ENCODE results near the gene RRM1.
"Not testable (repeated sequence)": the region's sequence is repeated elsewhere in the genome, so short reads cannot be mapped to it uniquely, and the experiment has no call there.

Gene RRM1

DNA sequence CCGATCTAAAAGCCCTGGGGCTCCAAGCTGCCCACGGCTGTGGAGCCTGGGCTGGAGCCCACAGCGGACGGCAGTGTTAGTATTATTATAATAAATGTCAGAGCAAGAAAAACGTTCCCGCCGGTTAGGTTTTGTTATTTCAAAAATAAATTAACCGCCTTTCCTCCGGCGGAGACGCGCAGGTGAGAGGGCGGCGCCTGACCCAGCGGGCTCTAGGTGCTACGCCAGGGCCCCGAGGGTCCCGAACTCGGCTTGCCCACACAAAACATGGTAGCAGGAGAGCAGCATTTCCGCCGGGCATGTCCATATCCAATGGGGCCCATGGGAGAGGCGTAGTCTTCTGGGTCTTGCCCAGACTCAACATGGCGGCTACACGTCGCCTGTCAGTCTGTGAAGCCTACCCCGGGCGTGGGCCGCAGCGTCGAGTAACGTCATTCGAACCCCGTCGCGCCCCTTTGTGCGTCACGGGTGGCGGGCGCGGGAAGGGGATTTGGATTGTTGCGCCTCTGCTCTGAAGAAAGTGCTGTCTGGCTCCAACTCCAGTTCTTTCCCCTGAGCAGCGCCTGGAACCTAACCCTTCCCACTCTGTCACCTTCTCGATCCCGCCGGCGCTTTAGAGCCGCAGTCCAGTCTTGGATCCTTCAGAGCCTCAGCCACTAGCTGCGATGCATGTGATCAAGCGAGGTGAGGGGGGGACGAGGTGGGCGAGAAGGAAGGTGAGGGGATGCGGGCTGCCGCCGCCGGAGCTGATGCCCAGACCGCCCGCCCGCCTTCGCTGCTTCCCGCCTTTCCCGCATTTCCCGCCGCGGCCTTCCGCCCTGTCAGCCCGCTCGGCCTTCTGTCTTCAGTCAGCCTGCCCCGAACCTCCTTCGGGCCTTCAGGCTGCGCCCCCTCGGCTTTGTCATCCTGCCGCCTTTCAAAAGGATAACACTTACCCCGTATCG lies at the start of gene RRM1:
Gene RRM1, plus strand, starts transcription at position 452 of the 944 bp plus-strand sequence. Its CDS starts 214 bp downstream, at position 666.
- no peaks in the 10 kb centered on the region for H3K9me3 ChIP-seq (ENCODE audit: control insufficient read depth, low read length)
- peak within 1 kb of the TSS; percentile 94 for H3K4me3 ChIP-seq (ENCODE audit: low read length)
- H3K4me1 ChIP-seq (ENCODE audit: control insufficient read depth, insufficient read depth, low read length): peaks cover 21% of the 10 kb centered on the region
- no peaks in the 10 kb centered on the region for H3K27me3 ChIP-seq (replicated peaks; ENCODE audit: control insufficient read depth, insufficient read depth, low read length)
- peak within 1 kb of the TSS; percentile 96 for H3K9ac ChIP-seq (ENCODE audit: low read length)
- DNase-seq (ENCODE audit: low read depth): peak; percentile 96
- peaks cover 22% of the 10 kb centered on the region for H3K36me3 ChIP-seq (ENCODE audit: control insufficient read depth, insufficient read depth, low read length, severe bottlenecking)

DNA sequence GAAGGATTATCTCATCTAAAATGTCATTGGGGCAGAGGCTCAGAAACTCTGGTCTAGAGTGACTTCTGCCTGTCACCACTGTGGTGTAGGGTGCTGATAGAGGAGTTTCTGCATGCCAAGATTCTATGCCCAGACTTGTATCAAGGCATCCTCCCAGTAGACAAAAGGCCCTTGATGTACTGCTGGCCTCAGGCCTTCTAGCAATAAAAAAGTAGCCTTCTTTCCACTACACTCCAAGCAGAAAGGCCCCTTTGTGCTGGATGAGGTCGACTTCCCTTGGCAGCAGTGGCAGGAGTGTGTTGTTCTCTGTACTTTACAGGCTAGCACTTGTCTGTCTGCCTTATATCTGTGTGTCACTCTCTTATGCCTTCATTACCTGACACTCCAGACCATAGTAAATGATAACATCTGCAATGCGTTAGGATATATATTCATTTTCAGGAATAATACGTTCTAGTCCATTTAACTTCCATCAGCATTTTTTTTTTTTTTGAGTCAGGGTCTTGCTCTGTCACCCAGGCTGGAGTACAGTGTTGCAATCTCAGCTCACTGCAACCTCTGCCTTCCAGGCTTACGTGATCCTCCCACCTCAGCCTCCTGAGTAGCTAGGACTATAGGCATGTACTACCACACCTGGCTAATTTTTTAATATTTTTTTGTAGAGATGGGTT lies 49.5 kb upstream of the RRM1 start:
- no peaks in the 10 kb centered on the region for H3K9me3 ChIP-seq (ENCODE audit: control insufficient read depth, low read length)
- H3K4me3 ChIP-seq (ENCODE audit: low read length): no peak overlapping the region
- H3K27me3 ChIP-seq (replicated peaks; ENCODE audit: control insufficient read depth, insufficient read depth, low read length): no peaks in the 10 kb centered on the region
- no peaks in the 10 kb centered on the region for H3K36me3 ChIP-seq (ENCODE audit: control insufficient read depth, insufficient read depth, low read length, severe bottlenecking)
- DNase-seq (ENCODE audit: low read depth): no peak
- H3K9ac ChIP-seq (ENCODE audit: low read length): no peak overlapping the region
- H3K4me1 ChIP-seq (ENCODE audit: control insufficient read depth, insufficient read depth, low read length): peaks cover 26% of the 10 kb centered on the region

GRCh38 chr11:4048340-4048739 lies 46.3 kb upstream of the RRM1 start:
- Histone ChIP-seq H3K4me1 (ENCODE audit: control insufficient read depth, insufficient read depth, low read length) (peaks cover 26% of the 10 kb centered on the region), H3K9ac (ENCODE audit: low read length) (no peak overlapping the region), H3K4me3 (ENCODE audit: low read length) (no peak overlapping the region), H3K9me3 (ENCODE audit: control insufficient read depth, low read length) (no peaks in the 10 kb centered on the region), H3K27me3 (replicated peaks; ENCODE audit: control insufficient read depth, insufficient read depth, low read length) (no peaks in the 10 kb centered on the region), H3K36me3 (ENCODE audit: control insufficient read depth, insufficient read depth, low read length, severe bottlenecking) (no peaks in the 10 kb centered on the region)
- no peak for DNase-seq (ENCODE audit: low read depth)

DNA sequence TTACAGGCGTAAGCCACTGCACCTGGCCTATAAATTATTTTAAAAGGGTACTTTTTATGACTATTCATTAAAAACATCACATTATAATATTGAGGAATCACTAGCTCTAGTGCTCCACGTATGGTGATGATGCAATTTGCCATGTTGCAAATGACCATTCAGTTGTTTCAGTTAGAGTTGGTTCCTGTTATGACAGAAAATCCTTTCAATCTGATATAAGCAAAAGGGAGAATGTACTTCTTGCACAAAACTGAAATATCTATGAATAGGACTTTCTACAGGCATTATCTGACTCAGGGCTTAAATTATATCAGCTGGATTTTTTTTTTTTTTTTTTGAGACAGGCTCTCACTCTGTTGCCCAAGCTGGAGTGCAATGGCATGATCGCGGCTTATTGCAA lies 45.6 kb upstream of the RRM1 start:
- Histone ChIP-seq H3K4me1 (ENCODE audit: control insufficient read depth, insufficient read depth, low read length) (peaks cover 23% of the 10 kb centered on the region), H3K36me3 (ENCODE audit: control insufficient read depth, insufficient read depth, low read length, severe bottlenecking) (no peaks in the 10 kb centered on the region), H3K27me3 (replicated peaks; ENCODE audit: control insufficient read depth, insufficient read depth, low read length) (no peaks in the 10 kb centered on the region)

GRCh38 chr11:4050138-4050537 lies 44.5 kb upstream of the RRM1 start:
- peaks cover 12% of the 10 kb centered on the region for H3K4me1 ChIP-seq (ENCODE audit: control insufficient read depth, insufficient read depth, low read length)
- H3K36me3 ChIP-seq (ENCODE audit: control insufficient read depth, insufficient read depth, low read length, severe bottlenecking): no peaks in the 10 kb centered on the region
- H3K9me3 ChIP-seq (ENCODE audit: control insufficient read depth, low read length): no peaks in the 10 kb centered on the region
- H3K9ac ChIP-seq (ENCODE audit: low read length): no peak overlapping the region
- no peaks in the 10 kb centered on the region for H3K27me3 ChIP-seq (replicated peaks; ENCODE audit: control insufficient read depth, insufficient read depth, low read length)
- H3K4me3 ChIP-seq (ENCODE audit: low read length): no peak overlapping the region
- DNase-seq (ENCODE audit: low read depth): no peak

More for the DNA sequence above, 45.6 kb upstream of the RRM1 start:
- Histone ChIP-seq H3K9ac (ENCODE audit: low read length) (no peak overlapping the region), H3K9me3 (ENCODE audit: control insufficient read depth, low read length) (no peaks in the 10 kb centered on the region), H3K4me3 (ENCODE audit: low read length) (no peak overlapping the region)
- DNase-seq (ENCODE audit: low read depth): no peak

- H3K4me1 ChIP-seq (ENCODE audit: control insufficient read depth, insufficient read depth, low read length): peaks cover 13% of the 10 kb centered on the region
- not testable (repeated sequence) for H3K9ac ChIP-seq (ENCODE audit: low read length); H3K27me3 ChIP-seq (replicated peaks; ENCODE audit: control insufficient read depth, insufficient read depth, low read length); H3K4me3 ChIP-seq (ENCODE audit: low read length); DNase-seq (ENCODE audit: low read depth); H3K9me3 ChIP-seq (ENCODE audit: control insufficient read depth, low read length)
- H3K36me3 ChIP-seq (ENCODE audit: control insufficient read depth, insufficient read depth, low read length, severe bottlenecking): peaks cover 15% of the 10 kb centered on the region
Observed at GRCh38 chr11:4053200-4053599, 41.4 kb upstream of the RRM1 start.

- no peak for DNase-seq (ENCODE audit: low read depth)
- Histone ChIP-seq H3K4me3 (ENCODE audit: low read length) (no peak overlapping the region), H3K4me1 (ENCODE audit: control insufficient read depth, insufficient read depth, low read length) (peaks cover 9% of the 10 kb centered on the region), H3K36me3 (ENCODE audit: control insufficient read depth, insufficient read depth, low read length, severe bottlenecking) (peaks cover 26% of the 10 kb centered on the region), H3K9ac (ENCODE audit: low read length) (no peak overlapping the region), H3K9me3 (ENCODE audit: control insufficient read depth, low read length) (no peaks in the 10 kb centered on the region), H3K27me3 (replicated peaks; ENCODE audit: control insufficient read depth, insufficient read depth, low read length) (no peaks in the 10 kb centered on the region)
Observed at GRCh38 chr11:4054643-4055042, 40.0 kb upstream of the RRM1 start.

DNA sequence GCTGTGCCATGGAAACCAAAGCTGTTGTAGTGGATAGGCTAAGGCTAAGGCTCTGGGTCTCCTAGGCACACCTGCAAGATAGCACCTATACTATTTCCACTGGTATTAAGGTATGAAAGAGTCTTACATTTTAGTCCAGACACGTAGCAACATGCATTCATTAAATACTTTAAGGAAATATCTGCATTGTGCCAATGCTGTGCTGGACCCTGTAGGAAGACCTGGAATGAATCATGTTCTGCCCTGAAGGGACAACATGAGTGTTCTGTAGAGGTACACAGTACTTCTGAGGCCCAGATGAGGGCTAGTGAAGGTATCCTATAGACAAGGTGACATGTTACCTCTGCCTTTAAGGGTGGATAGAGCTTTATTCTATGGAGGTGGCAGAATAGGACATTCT lies 35.2 kb upstream of the RRM1 start:
- no peak for DNase-seq (ENCODE audit: low read depth)
- Histone ChIP-seq H3K9ac (ENCODE audit: low read length) (no peak overlapping the region), H3K4me1 (ENCODE audit: control insufficient read depth, insufficient read depth, low read length) (peaks cover 9% of the 10 kb centered on the region), H3K36me3 (ENCODE audit: control insufficient read depth, insufficient read depth, low read length, severe bottlenecking) (peaks cover 52% of the 10 kb centered on the region), H3K9me3 (ENCODE audit: control insufficient read depth, low read length) (no peaks in the 10 kb centered on the region), H3K27me3 (replicated peaks; ENCODE audit: control insufficient read depth, insufficient read depth, low read length) (no peaks in the 10 kb centered on the region), H3K4me3 (ENCODE audit: low read length) (no peak overlapping the region)

- H3K4me3 ChIP-seq (ENCODE audit: low read length): no peak overlapping the region
- no peak for DNase-seq (ENCODE audit: low read depth)
- H3K9ac ChIP-seq (ENCODE audit: low read length): no peak overlapping the region
- no peaks in the 10 kb centered on the region for H3K27me3 ChIP-seq (replicated peaks; ENCODE audit: control insufficient read depth, insufficient read depth, low read length)
- peaks cover 9% of the 10 kb centered on the region for H3K4me1 ChIP-seq (ENCODE audit: control insufficient read depth, insufficient read depth, low read length)
- peaks cover 52% of the 10 kb centered on the region for H3K36me3 ChIP-seq (ENCODE audit: control insufficient read depth, insufficient read depth, low read length, severe bottlenecking)
- no peaks in the 10 kb centered on the region for H3K9me3 ChIP-seq (ENCODE audit: control insufficient read depth, low read length)
Observed at GRCh38 chr11:4060182-4060923, 34.2 kb upstream of the RRM1 start.

DNA sequence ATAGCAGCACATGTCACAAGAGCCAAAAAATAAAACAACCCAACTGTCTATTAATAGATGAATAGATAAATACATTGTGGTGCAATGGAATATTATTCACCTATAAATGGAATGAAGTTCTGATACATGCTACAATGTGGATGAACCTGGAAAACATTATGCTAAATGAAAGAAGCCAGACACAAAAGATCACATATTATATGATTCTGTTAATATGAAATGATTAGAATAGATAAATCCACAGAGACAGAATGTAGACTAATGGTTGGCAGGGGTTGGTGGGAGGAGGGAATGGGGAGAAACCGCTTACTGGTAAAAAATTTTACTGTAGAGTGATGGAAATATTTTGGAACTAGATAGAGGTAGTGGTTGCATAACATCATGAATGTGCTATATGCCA lies 32.9 kb upstream of the RRM1 start:
- Histone ChIP-seq H3K4me3 (ENCODE audit: low read length) (no peak overlapping the region), H3K36me3 (ENCODE audit: control insufficient read depth, insufficient read depth, low read length, severe bottlenecking) (peaks cover 40% of the 10 kb centered on the region), H3K9ac (ENCODE audit: low read length) (no peak overlapping the region), H3K27me3 (replicated peaks; ENCODE audit: control insufficient read depth, insufficient read depth, low read length) (no peaks in the 10 kb centered on the region), H3K9me3 (ENCODE audit: control insufficient read depth, low read length) (no peaks in the 10 kb centered on the region), H3K4me1 (ENCODE audit: control insufficient read depth, insufficient read depth, low read length) (peaks cover 14% of the 10 kb centered on the region)
- DNase-seq (ENCODE audit: low read depth): no peak

DNA sequence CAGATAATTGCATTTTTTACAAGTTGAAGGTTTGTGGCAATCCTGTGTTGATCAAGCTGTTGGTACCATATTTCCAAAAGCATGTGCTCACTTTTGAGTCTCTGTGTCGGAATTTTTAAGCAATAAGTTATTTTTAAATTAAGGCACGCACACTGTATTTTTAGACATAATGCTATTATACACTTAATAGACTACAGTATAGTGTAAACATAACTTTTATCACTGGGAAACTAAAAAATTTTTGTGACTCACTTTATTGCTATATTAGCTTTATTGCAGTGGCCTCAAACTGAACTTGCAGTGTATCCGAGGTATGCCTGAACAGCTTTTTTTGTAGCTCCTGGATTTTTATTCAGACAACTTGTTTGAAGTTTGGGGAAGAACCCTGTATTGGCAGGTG lies 31.3 kb upstream of the RRM1 start:
- no peaks in the 10 kb centered on the region for H3K27me3 ChIP-seq (replicated peaks; ENCODE audit: control insufficient read depth, insufficient read depth, low read length)
- DNase-seq (ENCODE audit: low read depth): no peak
- peaks cover 7% of the 10 kb centered on the region for H3K4me1 ChIP-seq (ENCODE audit: control insufficient read depth, insufficient read depth, low read length)
- H3K36me3 ChIP-seq (ENCODE audit: control insufficient read depth, insufficient read depth, low read length, severe bottlenecking): peaks cover 43% of the 10 kb centered on the region
- H3K9ac ChIP-seq (ENCODE audit: low read length): no peak overlapping the region
- H3K4me3 ChIP-seq (ENCODE audit: low read length): no peak overlapping the region
- H3K9me3 ChIP-seq (ENCODE audit: control insufficient read depth, low read length): no peaks in the 10 kb centered on the region
